C4-2B (cell line): Measurements from ENCODE around the gene CACNA2D3.

ENCODE experiments used
- CTCF ChIP-seq: fragments of 450-650 bp; conservative IDR thresholded peaks from 2 replicates; pipeline ENCODE4 v1.5.1; 2017; ENCODE audit warnings: mild to moderate bottlenecking
- ZFX ChIP-seq: fragments of 450-650 bp; IDR thresholded peaks from 2 replicates; pipeline ENCODE4 v1.6.1; 2017

DNA sequence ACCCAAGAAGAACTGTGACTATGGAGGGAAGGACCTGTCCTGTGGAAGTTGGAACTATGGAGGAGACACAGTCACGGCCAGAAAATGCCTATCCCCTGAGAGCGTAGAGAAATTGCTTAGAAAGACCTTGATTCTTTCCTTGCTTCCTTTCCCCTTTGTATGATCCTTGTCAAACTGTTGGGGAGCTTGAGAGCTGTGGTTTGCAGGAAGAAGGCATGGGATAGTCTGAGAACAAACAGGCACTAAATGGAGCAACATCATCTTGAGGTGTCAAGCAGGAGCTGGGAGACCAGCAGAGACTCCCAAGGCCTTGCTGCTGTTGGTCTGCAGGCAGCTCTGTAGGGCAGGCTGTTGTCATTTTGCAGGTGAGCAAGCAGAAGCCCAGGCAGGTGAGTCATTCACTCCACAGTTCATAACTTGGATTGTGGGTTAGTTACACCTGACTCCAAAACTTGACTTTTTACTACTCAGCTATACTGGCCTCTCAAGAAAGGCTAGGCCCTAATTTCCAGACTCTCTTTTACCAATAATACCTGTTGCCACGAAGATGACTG lies 506.6 kb downstream of the CACNA2D3 start:
- TF ChIP-seq CTCF (no peak), ZFX (no peak)
